Activated gamma-delta T cell (primary cell): ENCODE data around the gene RHBDL1.

ENCODE experiments used
- DNase-seq: peaks from one replicate; lab custom pipeline; 2025; lab: John Stamatoyannopoulos, UW

RHBDL1 gene

DNA sequence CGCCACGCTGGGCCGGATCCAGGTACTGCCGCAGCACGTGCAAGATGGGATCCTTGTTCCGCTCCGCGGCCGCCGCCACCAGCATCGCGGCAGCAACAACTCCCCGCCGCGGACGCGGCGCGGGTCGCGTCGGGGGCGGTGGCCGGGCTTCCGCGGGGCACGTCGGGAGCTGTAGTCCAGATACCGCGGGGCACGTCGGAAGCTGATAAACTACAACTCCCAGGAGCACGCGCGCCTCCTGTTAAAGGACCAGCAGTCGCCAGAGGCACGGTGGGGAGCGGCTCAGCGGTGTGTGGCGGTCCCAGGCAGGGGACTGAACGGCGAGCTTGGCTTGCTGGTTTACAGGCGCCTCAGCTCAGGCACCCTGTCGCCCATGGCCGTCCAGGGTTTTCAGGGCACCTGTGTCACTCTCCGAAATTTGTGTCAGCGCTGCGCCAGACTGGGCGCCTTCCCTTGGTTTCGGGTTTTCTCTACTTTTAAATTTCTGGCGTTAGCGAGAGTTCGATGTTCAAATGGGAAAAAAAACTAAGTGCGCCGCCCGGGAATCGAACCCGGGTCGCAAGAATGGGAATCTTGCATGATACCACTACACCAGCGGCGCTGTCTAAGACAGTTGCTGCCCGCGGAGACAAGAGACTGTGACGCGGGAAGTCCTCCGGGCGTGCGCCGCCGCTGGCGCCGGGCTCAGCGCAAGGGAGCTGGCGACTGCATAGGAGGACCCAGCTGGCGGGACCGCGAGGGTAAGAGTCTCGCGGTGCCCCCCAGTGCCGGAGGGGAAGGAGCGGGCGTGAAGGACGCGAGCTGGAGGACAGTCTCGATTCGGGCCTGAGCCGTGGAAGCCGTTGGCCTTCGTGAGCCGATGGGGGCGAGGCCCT lies 39.0 kb upstream of the RHBDL1 start, which contains the start of gene METTL26:
Gene METTL26 (minus strand): TSS at position 100 of the 875 bp plus-strand sequence. CDS start 15 bp downstream, at position 85.
- peak; percentile 83 for DNase-seq

DNA sequence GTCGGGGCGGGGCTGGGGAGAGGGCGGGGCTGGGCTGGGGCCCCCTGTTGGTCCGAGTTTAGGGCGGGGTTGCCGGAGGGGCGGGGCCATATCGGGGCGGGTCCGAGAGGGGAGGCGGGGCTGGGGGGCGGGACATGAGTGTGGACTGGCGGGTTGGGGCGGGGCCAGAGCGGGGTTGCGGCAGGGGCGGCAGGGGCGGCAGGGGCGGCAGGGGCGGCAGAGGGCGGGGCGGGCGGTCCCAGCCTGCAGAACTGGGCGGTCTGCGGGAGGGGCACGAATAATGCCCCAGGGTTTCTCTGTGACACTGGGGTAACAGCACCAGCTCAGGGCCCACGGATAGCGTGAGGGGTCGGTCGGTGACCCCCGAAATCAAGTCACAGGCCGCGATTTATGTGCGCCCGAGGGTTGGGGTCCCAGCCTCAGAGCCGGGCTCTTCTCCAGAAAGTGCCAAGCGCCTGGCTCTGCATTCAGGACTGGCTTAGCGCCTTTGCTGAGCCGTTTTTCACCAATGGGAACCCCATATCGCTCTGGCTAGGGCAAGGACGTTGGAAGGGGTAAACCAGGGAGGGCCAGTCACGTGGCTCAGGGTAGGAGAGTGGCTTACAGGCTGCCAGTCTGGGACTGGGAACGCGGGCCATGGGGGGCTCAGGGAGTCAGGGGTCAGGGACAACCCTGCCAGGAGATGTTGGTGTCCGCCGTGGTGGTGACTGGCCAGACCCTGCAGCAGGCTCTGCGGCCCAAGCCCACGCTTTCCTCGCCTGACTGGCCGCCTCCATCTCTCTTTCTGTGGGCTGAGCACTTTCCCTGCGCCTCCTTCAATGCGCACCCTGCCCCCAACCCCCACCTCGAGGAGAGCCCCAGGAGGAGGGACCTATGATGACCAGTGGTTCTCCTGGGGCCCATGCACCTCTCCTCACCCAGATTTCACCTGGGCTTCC lies 38.1 kb upstream of the RHBDL1 start:
- DNase-seq = peak; percentile 85

DNA sequence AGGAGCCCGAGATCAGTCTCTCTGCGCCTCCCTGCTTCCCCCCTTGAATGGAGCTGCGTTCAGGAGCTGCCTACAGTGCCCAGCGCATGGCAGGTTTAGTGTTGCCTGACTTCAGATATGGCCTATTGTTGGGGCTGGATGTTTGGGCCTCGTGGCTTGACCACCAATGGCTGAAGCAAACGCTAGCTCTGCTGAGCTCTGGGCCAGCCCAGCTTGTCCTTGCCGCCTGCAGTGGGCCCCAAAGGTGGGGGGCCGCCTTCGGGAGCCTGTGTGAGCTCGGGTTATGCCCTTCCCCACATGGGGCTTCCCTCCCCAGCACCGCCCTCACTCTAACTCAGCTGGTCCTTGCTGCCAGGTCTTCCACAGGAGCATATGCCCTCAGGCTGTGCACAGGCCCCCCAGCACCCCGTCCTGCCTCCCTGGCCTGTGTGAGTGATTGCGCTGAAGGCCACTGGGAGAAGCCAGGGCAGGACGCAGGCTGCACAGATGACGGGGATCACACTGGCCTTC lies 37.4 kb upstream of the RHBDL1 start:
- no peak for DNase-seq

DNA sequence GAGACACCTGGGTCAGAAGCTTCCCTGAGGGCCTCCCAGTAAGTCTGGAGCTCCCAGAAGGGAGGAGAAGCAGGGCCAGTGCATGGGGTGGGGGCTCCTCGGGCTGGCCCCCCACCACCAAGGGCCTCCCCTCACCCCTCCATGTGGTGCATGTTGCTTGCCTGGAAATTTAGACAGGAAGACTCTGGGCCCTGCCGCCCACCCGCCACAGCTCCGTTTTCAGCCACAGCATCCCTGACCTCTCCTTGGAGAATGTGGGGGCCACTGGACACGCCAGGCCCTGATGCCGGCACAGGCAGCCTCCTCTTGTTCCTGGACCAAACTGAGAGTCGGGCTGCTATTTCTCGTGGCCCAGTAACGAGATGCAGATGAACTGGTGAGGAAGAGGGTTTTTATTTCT lies 36.6 kb upstream of the RHBDL1 start:
- DNase-seq = no peak

DNA sequence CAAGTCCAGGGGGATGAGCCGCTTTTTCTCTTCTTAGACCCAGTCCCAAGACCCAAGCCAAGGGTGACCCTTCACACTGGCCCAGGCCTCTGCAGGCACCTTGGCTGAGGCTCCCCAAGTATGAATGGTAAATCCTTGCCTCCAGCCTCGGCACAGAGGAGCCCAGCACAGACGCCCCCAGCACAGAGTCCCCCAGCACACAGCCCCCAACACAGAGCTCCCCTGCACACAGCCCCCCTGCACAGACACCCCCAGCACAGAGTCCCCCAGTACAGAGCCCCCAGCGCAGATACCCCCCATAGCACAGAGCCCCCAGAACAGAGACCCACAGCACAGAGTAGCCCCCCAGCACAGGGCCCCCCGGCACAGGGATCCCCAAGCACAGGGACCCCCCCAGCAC lies 34.9 kb upstream of the RHBDL1 start:
- no peak for DNase-seq

DNA sequence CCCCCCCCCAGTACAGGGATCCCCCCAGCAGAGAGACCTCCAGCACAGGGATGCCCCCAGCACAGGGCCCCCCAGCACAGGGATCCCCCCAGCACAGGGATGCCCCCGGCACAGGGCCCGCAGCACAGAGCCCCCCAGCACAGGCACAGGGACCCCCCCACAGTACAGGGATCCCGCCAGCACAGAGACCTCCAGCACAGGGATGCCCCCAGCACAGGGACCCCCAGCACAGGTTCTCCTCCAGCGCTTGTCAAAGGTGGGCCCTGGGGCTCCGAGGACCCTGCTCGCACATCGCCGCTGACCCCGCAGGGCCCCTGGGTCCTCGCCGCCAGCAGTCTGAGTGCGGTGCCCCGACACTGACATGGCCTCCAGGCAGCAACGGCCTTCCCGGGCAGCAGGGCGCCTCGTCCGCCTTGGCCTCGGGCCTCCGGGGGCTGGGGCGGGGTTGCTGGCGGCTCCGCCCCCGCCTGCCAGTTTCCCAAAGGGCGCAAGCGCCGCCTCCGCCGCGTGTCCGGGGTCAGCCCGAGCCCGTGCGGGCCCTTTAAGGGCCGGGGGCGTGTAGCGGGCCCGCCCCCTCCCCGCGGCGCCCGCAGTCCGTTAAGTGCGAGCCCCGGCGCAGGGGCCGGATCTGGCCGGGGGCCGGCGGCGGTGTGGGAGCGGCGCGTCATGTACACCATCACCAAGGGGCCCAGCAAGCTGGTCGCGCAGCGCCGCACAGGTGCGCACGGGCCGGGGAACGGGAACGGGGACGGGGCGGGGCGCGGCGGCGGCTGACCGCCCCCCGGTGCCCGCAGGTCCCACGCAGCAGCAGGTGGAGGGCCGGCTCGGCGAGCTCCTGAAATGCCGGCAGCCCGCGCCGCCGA lies 33.9 kb upstream of the RHBDL1 start, which contains the start of gene MCRIP2:
Gene MCRIP2 (plus strand): TSS at position 503 of the 863 bp plus-strand sequence. CDS start 164 bp downstream, at position 667.
- DNase-seq = peak; percentile 45

DNA sequence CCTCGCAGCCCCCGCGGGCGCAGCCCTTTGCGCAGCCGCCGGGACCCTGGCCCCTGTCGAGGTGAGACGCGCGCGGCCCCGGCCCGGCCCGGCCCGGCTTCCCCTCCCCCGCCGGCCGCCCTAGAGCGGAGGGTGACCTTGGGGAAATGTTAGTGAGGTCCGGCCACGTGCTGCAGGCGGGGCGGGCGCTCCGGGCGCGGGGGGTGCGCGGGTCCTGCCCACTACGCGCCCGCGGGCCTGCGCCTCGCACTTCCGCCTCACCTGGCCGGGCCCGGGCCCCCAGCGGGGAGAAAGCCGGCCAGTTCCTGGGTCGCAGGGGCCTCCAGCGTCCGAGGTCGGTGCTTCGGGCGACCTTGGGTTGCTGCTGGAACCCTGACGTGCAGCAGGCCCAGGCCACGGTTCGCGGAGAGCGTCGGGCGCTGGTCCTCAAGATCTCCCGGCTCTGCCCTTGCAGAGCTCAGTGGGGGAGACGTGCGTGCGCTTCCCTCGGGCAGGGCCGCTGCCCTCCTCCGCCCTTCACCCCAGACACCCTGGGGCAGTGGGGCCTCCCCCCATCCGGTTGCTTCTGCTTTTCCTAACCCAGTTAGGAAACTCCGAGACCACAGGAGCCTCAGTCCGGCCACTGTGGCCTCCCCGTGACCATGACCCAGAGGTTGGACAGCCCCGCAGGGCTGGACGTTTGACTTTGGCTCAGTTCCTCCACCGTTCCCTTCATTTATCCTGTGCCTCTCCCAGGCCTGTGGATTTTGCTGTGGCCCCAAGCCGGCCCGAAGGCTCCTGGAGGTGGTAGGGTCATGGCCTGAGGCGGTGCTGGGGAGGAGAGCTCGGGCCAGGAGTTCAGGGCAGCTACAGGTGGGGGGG lies 33.1 kb upstream of the RHBDL1 start:
- no peak for DNase-seq

DNA sequence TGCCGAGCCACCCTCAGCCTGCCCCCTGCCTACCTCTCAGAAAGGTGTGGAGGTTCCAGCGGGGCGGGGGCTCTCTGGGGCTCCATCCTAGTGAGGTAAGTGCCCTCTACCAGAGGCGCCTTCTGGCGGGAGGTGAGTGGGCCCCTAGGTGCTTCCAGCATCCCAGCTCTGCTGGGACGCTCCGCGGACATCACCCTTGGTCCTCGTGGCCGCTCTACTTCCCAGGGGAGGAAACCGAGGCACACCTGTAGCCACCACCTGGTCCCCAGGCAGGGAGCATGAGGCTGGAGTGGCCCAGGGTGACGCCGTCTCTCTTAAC lies 32.5 kb upstream of the RHBDL1 start:
- no peak for DNase-seq

DNA sequence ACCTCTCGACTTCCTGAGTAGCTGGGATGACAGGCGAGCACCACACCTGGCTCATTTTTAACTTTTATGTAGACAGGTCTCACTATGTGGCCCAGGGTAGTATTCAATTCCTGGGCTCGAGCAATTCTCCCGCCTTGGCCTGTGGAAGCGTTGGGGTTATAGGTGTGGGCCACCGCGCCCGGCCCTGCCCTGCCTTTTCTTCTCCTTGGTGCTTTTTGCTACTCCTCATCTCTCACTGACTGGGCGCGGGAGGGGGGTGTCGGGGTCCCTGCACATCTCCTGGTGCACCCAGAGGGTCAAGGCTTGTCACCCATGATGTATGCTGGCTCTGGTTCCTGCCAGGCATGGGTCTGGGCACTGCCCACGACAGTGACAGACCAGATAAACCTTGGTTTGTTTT lies 30.9 kb upstream of the RHBDL1 start:
- no peak for DNase-seq

DNA sequence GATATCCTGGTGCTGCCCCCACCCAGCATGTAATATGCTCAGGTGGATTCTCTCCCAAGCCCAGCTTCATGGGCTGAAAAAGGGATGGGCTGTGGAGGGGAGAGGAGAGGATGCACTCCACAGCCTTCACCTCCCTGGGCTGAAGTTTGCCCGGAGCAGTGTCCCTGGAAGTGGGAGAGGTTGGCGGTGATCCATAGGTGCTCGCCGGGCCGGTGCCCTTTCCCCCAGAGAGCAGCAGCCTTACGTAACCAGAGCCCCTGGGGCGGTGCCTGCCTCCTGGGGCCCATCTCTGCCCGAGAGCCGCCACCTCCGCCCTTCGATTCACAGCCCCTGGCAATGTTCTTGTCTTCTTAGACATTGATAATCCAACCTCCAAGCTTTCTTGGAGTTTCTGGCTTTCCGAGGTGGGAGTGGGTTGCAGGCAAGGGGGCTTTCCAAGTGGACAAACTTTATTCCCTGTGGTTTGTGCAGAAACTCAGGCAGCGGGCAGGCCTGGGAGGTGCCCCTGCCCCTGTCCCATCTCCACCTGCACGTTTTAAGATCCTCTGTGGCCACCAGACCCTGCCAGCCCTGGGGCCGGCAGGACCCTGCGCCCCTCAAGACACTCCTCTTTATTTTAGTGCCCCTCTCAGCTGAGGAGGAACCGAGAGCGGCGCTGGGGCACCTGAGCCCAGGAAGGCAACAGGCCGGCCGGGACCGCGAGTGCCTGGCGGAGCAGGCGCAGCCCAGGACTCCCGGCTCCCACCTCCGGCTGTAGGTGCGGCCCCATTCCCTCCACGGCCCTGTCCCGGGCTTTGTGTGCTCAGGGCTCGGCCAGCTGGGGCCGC lies 29.4 kb upstream of the RHBDL1 start:
- no peak for DNase-seq

DNA sequence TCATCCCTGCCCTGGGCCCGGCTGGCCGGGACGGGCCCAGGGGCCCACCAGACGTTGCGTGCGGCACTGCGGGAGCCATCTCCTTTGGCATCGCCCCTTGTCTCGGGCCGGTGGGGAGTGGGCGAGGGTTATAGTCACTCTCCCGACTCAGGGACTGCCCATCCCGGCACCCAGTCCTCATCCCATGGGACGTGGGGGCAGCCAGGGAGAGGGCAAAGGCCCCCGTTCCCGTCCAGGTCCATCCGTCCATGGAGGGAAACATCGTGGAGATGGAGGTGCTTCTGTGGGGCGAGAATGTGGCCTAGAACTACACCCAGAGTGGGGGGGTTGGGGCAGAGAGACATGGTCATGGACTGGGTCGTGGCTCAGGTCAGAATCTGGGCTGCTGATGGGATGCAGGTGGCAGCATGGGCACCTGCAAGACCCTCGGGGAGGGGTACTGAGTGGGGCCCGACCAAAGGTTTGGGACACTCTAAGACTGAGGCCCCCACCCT lies 28.7 kb upstream of the RHBDL1 start:
- DNase-seq = no peak

DNA sequence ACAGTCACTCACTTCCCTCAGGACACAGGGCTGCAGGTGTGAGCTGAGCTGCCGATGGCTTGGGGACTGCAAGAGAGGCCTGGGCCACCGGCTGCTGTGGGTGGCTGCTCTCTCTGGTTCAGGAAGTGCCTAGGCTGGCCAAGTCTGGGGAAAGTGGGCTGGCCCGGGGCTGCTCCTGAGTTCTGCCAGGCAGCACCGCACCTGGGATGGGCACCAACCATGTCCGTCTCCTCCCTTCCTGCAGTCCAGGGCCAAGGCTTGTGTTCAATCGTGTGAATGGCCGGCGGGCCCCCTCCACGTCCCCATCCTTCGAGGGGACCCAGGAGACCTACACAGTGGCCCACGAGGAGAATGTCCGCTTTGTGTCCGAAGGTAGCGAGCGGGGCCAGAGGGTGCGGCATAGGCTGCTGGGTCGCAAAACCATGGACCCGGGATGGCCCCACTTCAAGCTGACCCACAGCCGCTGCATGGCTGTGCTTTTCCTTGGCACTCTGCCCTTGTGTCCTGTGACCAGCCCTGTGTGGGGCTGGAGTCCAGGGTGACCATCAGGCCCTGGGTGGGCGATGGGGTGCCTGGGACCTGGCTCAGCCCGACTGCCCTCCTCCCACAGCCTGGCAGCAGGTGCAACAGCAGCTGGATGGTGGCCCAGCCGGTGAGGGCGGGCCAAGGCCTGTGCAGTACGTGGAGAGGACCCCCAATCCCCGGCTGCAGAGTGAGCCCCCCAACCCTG lies 28.1 kb upstream of the RHBDL1 start:
- DNase-seq = no peak

DNA sequence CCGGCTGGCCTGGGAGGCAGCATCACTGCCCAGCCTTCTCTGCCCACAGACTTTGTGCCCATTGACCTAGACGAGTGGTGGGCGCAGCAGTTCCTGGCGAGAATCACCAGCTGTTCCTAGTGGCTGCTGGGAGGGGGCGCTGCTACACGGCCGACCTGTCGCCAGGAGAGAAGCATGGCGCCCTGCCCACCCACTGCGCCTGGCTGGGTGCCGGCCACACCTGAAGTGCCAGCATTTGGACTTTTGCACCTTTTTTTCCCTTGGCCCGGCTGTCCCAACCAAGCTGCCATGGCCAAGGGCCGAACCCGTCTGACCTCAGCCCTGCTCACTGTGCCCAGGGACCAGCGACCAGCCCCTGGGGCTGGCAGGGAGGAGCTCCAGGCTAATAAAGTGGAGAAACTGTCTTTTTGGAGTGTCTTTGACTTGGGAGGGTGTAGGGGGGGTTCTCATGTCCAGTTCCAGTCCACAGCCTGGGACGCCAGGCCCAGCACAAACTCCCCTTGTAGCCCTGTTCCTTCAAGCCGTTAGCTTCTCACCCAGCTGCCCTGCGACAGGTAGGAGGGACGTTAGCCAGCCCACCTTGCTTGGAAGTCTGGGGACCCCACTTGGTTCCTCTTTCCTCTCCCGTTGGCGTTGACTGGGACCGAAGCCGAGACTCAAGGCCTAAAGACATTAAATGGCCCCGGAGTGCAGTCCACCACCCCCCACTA lies 27.2 kb upstream of the RHBDL1 start:
- DNase-seq = no peak

DNA sequence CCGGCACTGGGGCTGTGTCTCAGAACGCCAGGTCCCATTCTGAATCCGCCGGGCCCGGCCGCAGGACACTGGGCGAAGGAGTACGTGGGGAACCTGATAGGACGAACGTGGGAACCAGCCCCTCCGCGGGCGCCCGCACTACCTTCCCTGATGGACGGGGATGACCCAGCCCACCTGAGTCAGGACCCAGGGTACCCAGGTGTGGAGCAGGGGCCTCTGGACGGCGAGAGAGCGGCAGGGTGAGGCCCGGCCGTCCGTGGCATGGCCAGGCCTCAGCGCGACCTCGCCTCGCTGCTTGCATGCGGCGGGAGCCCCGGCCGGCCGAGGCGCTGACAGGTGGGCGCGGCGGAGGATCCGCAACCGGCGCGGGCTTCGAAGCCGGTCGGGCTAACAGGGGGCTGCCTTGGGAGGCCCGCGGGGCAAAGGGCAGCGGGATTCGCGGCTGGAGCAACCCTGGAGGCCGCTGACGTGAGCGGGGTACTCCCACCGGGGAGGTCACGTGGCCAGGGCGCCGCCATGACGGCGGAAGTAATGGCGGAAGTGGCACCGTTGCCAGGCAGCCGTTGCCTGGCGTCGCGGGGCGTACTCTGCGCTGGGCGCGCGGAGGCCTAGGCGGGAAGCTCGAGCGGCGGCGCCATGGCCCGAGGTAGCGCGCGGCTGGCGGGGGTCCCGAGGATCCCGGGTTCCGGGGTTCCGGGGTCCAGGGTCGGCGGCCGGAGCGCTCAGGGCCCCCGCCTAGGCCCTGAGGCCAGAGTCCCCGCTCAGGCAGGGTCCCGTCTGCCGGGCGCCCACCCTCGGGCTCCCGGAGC lies 26.5 kb upstream of the RHBDL1 start, which contains the start of gene WDR90:
Gene WDR90 (plus strand): TSS at position 585 of the 809 bp plus-strand sequence. CDS start 52 bp downstream, at position 637.
- DNase-seq = peak; percentile 91

DNA sequence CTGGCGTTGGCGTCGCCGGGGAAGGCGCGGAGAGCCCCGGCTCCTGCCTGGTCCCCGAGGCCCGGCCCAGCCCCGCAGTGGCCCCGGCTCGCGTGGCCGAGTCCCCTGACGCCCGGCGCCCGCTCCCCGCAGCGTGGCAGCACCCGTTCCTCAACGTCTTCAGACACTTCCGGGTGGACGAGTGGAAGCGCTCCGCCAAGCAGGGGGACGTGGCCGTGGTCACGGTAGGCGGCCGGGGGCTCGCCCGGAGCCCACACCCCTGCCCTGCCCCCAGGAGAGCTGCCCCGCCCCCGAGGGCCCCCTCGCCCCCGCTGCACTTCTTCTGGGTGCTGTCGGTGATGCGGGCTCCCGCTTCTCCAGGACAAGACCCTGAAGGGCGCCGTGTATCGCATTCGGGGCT lies 25.8 kb upstream of the RHBDL1 start:
- no peak for DNase-seq

DNA sequence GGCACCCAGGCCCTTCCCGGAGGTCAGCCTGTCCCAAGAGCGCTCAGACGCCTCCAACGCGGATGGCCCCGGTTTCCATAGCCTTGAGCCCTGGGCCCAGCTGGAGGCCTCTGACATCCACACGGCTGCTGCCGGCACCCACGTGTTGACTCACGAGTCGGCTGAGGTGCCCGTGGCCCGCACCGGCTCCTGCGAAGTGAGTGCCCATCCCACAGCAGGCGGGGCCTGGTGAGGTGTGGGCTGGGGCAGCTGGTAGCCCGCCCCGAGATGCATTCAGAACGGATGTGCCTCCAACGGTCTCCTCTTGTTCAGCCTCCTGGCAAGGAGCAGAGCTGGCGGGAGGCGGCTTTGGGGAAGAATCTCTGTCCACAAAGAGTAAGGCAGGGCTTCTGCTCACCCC lies 23.6 kb upstream of the RHBDL1 start:
- DNase-seq = no peak
